BE2C (cell line): ENCODE data around the gene ERICH3.

Source experiments
- DNase-seq: peaks from one replicate; pipeline ENCODE4 v3.0.0-alpha.2; 2020
- H3K27me3 ChIP-seq: fragments of 250-450 bp; sonication (Bioruptor Pico); 2 replicates; pipeline ENCODE4 v1.5.1; 2020; ENCODE audit warnings: mild to moderate bottlenecking
- H3K36me3 ChIP-seq: fragments of 250-450 bp; sonication (Bioruptor Pico); 2 replicates; pipeline ENCODE4 v1.5.1; 2020; ENCODE audit warnings: mild to moderate bottlenecking
- H3K4me1 ChIP-seq: fragments of 250-450 bp; sonication (Bioruptor Pico); 2 replicates; pipeline ENCODE4 v1.5.1; 2020
- H3K4me3 ChIP-seq: 2 replicates; pipeline ENCODE4 v1.5.1; 2011; ENCODE audit warnings: low read depth, low read length
- H3K9me3 ChIP-seq: fragments of 250-450 bp; sonication (Bioruptor Pico); 2 replicates; pipeline ENCODE4 v1.5.1; 2020
- CTCF ChIP-seq: IDR thresholded peaks from 2 replicates; pipeline ENCODE4 v1.5.1; 2012; ENCODE audit warnings: mild to moderate bottlenecking, low read depth, low read length

Gene ERICH3

GRCh38 chr1:74683656-74684055 lies 10.1 kb upstream of the ERICH3 start:
- no peaks in the 10 kb centered on the region for H3K36me3 ChIP-seq
- H3K4me1 ChIP-seq = peaks cover 8% of the 10 kb centered on the region; the same call in 1 of the 2 replicates
- DNase-seq = no peak
- no peak for TF ChIP-seq CTCF
- H3K9me3 ChIP-seq = no peaks in the 10 kb centered on the region
- H3K27me3 ChIP-seq = no peaks in the 10 kb centered on the region
- no peak overlapping the region for H3K4me3 ChIP-seq

- no peaks in the 10 kb centered on the region for H3K36me3 ChIP-seq
- TF ChIP-seq CTCF = no peak
- no peaks in the 10 kb centered on the region for H3K9me3 ChIP-seq
- no peak overlapping the region for H3K4me3 ChIP-seq
- peaks cover 1% of the 10 kb centered on the region; the same call in 1 of the 2 replicates for H3K4me1 ChIP-seq
- DNase-seq = no peak
- no peaks in the 10 kb centered on the region for H3K27me3 ChIP-seq
Measured at GRCh38 chr1:74681851-74682250, 8.3 kb upstream of the ERICH3 start.

GRCh38 chr1:74681449-74681848 lies 7.9 kb upstream of the ERICH3 start:
- Histone ChIP-seq H3K36me3 (no peaks in the 10 kb centered on the region), H3K4me3 (no peak overlapping the region), H3K9me3 (no peaks in the 10 kb centered on the region), H3K4me1 (no peaks in the 10 kb centered on the region), H3K27me3 (no peaks in the 10 kb centered on the region)
- no peak for TF ChIP-seq CTCF
- no peak for DNase-seq

- H3K4me1 ChIP-seq = no peaks in the 10 kb centered on the region
- H3K27me3 ChIP-seq = no peaks in the 10 kb centered on the region
- TF ChIP-seq CTCF = no peak
- DNase-seq = no peak
- H3K4me3 ChIP-seq = no peak overlapping the region
- H3K9me3 ChIP-seq = no peaks in the 10 kb centered on the region
- H3K36me3 ChIP-seq = no peaks in the 10 kb centered on the region
Measured at GRCh38 chr1:74681001-74681400, 7.4 kb upstream of the ERICH3 start.

GRCh38 chr1:74679811-74680210 lies 6.2 kb upstream of the ERICH3 start:
- Histone ChIP-seq H3K4me3 (no peak overlapping the region), H3K9me3 (no peaks in the 10 kb centered on the region), H3K27me3 (no peaks in the 10 kb centered on the region), H3K4me1 (no peaks in the 10 kb centered on the region), H3K36me3 (no peaks in the 10 kb centered on the region)
- no peak for DNase-seq
- TF ChIP-seq CTCF = no peak

GRCh38 chr1:74677926-74678325 lies 4.3 kb upstream of the ERICH3 start:
- Histone ChIP-seq H3K4me3 (no peak overlapping the region), H3K9me3 (no peaks in the 10 kb centered on the region), H3K4me1 (no peaks in the 10 kb centered on the region), H3K27me3 (no peaks in the 10 kb centered on the region), H3K36me3 (no peaks in the 10 kb centered on the region)
- TF ChIP-seq CTCF = no peak
- no peak for DNase-seq
